Common myeloid progenitor, CD34-positive (primary cell): ENCODE data around the gene MEX3A.
"Not testable (repeated sequence)": the region's sequence is repeated elsewhere in the genome, so short reads cannot be mapped to it uniquely, and the experiment has no call there.

Source experiments
- CTCF ChIA-PET: fragments of 350-600 bp; sonication (Branson Sonifier 250); formaldehyde crosslinking; loops from one replicate; lab custom pipeline; 2021; ENCODE audit warnings: antibody characterized with exemption; lab: Charles Lee
- POLR2A ChIA-PET: fragments of 350-600 bp; sonication (Branson Sonifier 250); formaldehyde crosslinking; loops from one replicate; lab custom pipeline; 2021; ENCODE audit warnings: antibody characterized with exemption; lab: Charles Lee
- DNase-seq, 3 donors: peaks; one replicate each; pipeline versions ENCODE4 v3.0.0 to v3.0.0-alpha.2; 2013
- H3K27ac ChIP-seq, 2 experiments: 1 replicate in 1 of 2; 2 replicates in 1 of 2; pipeline ENCODE4 v1.7.0; 2013; ENCODE audit warnings: inconsistent platforms in 2 of 2, low read length in 2 of 2, mild to moderate bottlenecking in 2 of 2, low read depth in 1 of 2, moderate library complexity in 1 of 2; ENCODE audit not compliant: severe bottlenecking in 2 of 2, insufficient read depth in 1 of 2, poor library complexity in 1 of 2
- H3K27me3 ChIP-seq, 5 experiments: replicated peaks in 2 of 5; 1 replicate in 3 of 5; 2 replicates in 2 of 5; pipeline versions ENCODE4 v1.6.1 to v1.7.0; 2013; ENCODE audit warnings: low read length in 4 of 5, mild to moderate bottlenecking in 2 of 5, moderate library complexity in 2 of 5, inconsistent platforms in 1 of 5; ENCODE audit not compliant: insufficient read depth in 5 of 5, control insufficient read depth in 4 of 5
- H3K36me3 ChIP-seq, 4 experiments: 1 replicate in 2 of 4; 2 replicates in 2 of 4; pipeline versions ENCODE4 v1.6.1 to v1.7.0; 2013; ENCODE audit warnings: low read length in 3 of 4, control low read depth in 1 of 4, mild to moderate bottlenecking in 1 of 4; ENCODE audit not compliant: control insufficient read depth in 4 of 4, insufficient read depth in 4 of 4
- H3K4me1 ChIP-seq, 4 experiments: 1 replicate in 3 of 4; 2 replicates in 1 of 4; pipeline versions ENCODE4 v1.6.1 to v1.7.1; 2013; ENCODE audit warnings: low read length in 3 of 4, mild to moderate bottlenecking in 3 of 4, control low read depth in 1 of 4, inconsistent platforms in 1 of 4, moderate library complexity in 1 of 4; ENCODE audit not compliant: control insufficient read depth in 4 of 4, insufficient read depth in 4 of 4; ENCODE audit errors: control extremely low read depth in 1 of 4
- H3K4me3 ChIP-seq, 7 experiments: 1 replicate in 4 of 7; 2 replicates in 3 of 7; pipeline versions ENCODE4 v1.5.1 to v1.7.0; 2013; ENCODE audit warnings: mild to moderate bottlenecking in 7 of 7, low read length in 6 of 7, moderate library complexity in 6 of 7, inconsistent platforms in 2 of 7, low read depth in 2 of 7, control low read depth in 1 of 7; ENCODE audit not compliant: insufficient read depth in 4 of 7, control insufficient read depth in 1 of 7; ENCODE audit errors: extremely low read depth in 1 of 7
- H3K9me3 ChIP-seq, 5 experiments: 1 replicate in 4 of 5; 2 replicates in 1 of 5; pipeline versions ENCODE4 v1.6.1 to v1.7.1; 2013; ENCODE audit warnings: low read length in 4 of 5, mild to moderate bottlenecking in 2 of 5, inconsistent platforms in 1 of 5, low read depth in 1 of 5, moderate library complexity in 1 of 5; ENCODE audit not compliant: control insufficient read depth in 4 of 5, insufficient read depth in 2 of 5; ENCODE audit errors: control extremely low read depth in 1 of 5
- WGBS: methylation state at CpG from one replicate; pipeline ENCODE4 v1.1.5; 2013; ENCODE audit not compliant: insufficient coverage; 5-methylcytosine and 5-hydroxymethylcytosine counted together

The MEX3A gene

DNA sequence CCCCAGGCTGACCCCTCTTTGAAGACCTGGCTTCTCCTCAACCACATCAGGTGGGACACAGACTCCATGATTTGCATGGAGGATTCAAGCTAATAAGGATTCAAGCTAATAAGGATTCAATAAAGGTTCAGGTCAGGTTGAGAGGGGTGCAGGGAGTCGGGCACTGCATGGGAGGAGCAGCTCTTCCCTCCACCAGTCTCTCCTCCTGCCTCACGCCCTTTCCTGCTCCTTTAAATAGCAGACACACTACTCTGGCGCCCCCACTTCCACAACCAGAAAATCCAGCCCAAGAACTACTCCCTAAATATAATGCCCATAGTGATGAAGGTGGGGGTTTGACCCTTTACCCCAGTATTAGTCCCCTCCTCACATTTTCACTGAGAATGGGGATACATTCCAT, 7.1 kb downstream of the MEX3A start:
- CTCF ChIA-PET, result interaction anchor here (0.9 to 2.6 kb wide), 5 partner anchors 9 to 49 kb away, joined by 3 to 12 read pairs (median 3); no protein-coding TSS in a partner anchor
- DNase-seq, result no peak
- Histone ChIP-seq H3K27ac (no peak overlapping the region), H3K36me3 (peaks cover 0 to 8% (median 0%) of the 10 kb centered on the region in 4 experiments), H3K27me3 (no peaks in the 10 kb centered on the region), H3K4me3 (no peak overlapping the region), H3K4me1 (peaks cover 0 to 23% (median 18%) of the 10 kb centered on the region in 4 experiments), H3K9me3 (no peaks in the 10 kb centered on the region)
- WGBS, result no CpG with 5 or more reads among the region's 3 CpGs
- POLR2A ChIA-PET, result interaction anchor here (0.6 to 0.7 kb wide), 2 partner anchors 124 to 280 kb away, joined by 3 read pairs; no protein-coding TSS in a partner anchor

DNA sequence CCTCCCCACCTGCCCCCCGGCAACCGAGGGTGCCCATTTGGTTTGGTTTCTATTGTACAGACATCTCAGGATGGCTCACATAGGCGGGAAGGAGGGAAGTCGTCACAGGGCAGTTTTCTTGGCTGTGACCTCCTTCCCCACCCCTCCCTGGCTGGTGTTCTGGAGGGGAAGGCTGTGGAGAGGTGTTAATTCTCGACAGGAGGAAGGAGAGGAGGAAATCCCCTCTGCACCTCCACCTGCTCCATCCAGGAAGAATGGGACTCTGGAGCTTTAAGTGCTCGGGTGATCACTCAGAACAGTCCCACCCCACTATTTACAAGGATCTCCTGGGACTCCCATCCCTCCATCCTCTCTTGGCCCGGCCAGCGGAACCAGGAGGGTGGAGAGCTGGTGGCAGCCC, 7.6 kb downstream of the MEX3A start:
- WGBS, result 89% methylated on average over 1 of the region's 8 CpGs
- ChIA-PET CTCF (interaction anchor here (1.0 to 2.6 kb wide), 3 partner anchors 8 to 49 kb away, joined by 3 to 12 read pairs (median 3); no protein-coding TSS in a partner anchor), POLR2A (interaction anchor here (0.7 kb wide), 1 partner anchor 281 kb away, joined by 3 read pairs; no protein-coding TSS in a partner anchor)
- H3K4me1 ChIP-seq, result peaks cover 0 to 28% (median 20%) of the 10 kb centered on the region in 4 experiments
- H3K36me3 ChIP-seq, result peaks cover 0 to 8% (median 0%) of the 10 kb centered on the region in 4 experiments
- H3K4me3 ChIP-seq, result no peak overlapping the region
- DNase-seq, result no peak
- H3K27me3 ChIP-seq, result no peaks in the 10 kb centered on the region
- no peaks in the 10 kb centered on the region for H3K9me3 ChIP-seq
- H3K27ac ChIP-seq, result no peak overlapping the region

DNA sequence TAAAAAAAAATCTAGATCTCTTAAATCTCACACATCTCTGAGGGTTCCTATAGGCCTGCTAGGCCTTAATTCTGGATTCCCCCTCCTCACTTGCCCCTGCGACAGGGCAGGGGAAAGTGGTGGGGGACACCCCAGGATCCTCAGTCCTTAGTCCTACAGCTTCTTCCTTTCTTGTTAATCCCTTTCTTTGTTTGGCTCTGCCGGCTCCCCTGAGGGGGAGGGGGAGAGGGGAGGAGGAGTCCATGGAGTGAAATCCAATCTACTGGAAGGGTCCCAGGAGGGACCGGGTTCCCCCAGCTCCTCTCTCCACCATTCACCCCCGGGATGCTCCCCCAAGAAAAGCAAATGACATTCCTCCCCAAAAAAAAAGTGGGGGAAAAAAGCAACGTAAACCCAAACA, 8.5 kb downstream of the MEX3A start:
- ChIA-PET CTCF (interaction anchor here (0.6 to 1.4 kb wide), 5 partner anchors 9 to 393 kb away, joined by 3 to 4 read pairs (median 4); no protein-coding TSS in a partner anchor), POLR2A (no interaction called here)
- H3K27ac ChIP-seq, result no peak overlapping the region
- H3K36me3 ChIP-seq, result peaks cover 0 to 8% (median 0%) of the 10 kb centered on the region in 4 experiments
- peaks cover 0 to 29% (median 22%) of the 10 kb centered on the region in 4 experiments for H3K4me1 ChIP-seq
- H3K4me3 ChIP-seq, result no peak overlapping the region
- no CpG with 5 or more reads among the region's 5 CpGs for WGBS
- no peak for DNase-seq
- no peaks in the 10 kb centered on the region for H3K9me3 ChIP-seq
- H3K27me3 ChIP-seq, result no peaks in the 10 kb centered on the region

DNA sequence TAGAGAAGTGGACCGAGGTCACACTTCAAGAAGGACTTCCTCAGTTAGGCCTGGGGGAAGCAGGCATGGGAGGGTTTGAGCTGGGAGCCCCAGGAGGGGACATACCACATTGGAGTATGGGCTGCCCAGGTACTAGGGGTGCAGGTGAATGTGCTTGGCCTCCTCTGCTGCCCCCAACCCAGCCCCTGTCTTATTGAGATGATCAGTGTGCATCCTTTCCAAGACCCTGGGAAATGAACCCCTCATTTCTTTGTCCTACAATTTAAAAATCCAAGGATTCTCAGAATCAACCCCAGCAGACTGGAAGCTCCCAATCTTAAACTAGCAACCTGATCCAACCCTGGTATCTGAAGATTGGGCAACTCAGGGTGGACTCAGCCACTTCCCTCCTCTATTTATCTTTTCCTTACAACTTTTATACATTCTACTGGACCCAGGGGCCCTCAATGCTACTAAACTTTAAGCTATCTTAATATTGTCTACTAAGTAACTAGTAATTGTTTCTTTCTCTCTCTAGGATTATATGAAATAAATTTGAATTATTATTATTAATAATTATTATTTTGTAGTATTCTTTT, 9.1 kb downstream of the MEX3A start:
- Histone ChIP-seq H3K27me3 (no peaks in the 10 kb centered on the region), H3K27ac (no peak overlapping the region), H3K4me3 (no peak overlapping the region), H3K9me3 (no peaks in the 10 kb centered on the region), H3K36me3 (peaks cover 0 to 8% (median 0%) of the 10 kb centered on the region in 4 experiments), H3K4me1 (peaks cover 0 to 29% (median 22%) of the 10 kb centered on the region in 4 experiments)
- ChIA-PET CTCF (interaction anchor here (0.6 to 1.4 kb wide), 5 partner anchors 8 to 393 kb away, joined by 3 to 4 read pairs (median 4); no protein-coding TSS in a partner anchor), POLR2A (no interaction called here)
- WGBS, result 0% methylated on average over 1 of the region's 1 CpG
- no peak for DNase-seq

DNA sequence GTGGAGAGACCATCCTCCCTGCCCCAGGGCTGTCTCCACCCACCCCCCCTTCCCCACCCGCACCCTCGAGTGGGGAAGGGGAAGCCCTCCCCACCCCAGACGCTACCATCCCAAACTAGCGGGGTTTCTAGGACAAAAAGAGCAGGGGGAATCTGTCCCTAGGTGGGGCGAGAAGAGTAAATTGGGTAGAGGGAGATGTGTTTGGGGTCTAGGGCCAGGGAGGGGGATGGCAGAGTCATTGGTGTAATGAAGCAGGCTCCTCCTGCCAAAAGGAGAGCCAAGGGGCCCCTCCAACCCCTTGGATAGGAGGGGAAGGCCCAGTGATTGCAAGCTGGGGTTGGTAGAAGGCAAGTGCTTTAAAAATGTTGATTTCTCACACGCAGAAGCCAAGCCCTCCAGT, 10.0 kb downstream of the MEX3A start:
- Histone ChIP-seq H3K27me3 (no peaks in the 10 kb centered on the region), H3K27ac (no peak overlapping the region), H3K4me3 (no peak overlapping the region), H3K9me3 (no peaks in the 10 kb centered on the region), H3K4me1 (peaks cover 0 to 29% (median 22%) of the 10 kb centered on the region in 4 experiments), H3K36me3 (peaks cover 0 to 5% (median 0%) of the 10 kb centered on the region in 4 experiments)
- 100% methylated on average over 1 of the region's 6 CpGs for WGBS
- no peak for DNase-seq
- ChIA-PET CTCF (interaction anchor here (1.0 to 1.1 kb wide), 2 partner anchors 47 to 134 kb away, joined by 3 to 5 read pairs; no protein-coding TSS in a partner anchor), POLR2A (no interaction called here)

DNA sequence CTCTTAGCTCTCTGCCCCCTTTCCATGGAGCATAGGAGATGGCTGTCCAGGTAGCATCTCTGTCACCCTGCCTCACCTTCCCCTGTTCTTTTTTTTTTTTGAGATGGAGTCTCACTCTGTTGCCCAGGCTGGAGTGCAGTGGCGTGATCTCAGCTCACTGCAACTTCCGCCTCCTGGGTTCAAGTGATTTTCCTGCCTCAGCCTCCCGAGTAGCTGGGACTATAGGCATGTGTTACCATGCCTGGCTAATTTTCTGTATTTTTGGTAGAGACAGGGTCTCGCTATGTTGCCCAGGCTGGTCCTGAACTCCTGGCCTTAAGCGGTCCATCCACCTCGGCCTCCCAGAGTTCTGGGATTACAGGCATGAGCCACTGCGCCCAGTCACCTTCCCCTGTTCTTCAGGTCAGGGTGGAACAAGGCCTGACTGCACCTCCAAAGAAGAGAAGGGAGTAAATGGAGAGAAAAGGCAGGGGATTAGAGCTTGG, 10.9 kb downstream of the MEX3A start:
- H3K36me3 ChIP-seq, H3K9me3 ChIP-seq, DNase-seq, H3K27me3 ChIP-seq, H3K4me3 ChIP-seq, H3K27ac ChIP-seq, POLR2A ChIA-PET: not testable (repeated sequence)
- CTCF ChIA-PET, result interaction anchor here (1.0 to 1.3 kb wide), 3 partner anchors 46 to 133 kb away, joined by 3 to 5 read pairs (median 4); no protein-coding TSS in a partner anchor
- WGBS, result 100% methylated on average over 4 of the region's 7 CpGs
- H3K4me1 ChIP-seq, result peaks cover 0 to 24% (median 16%) of the 10 kb centered on the region in 4 experiments

DNA sequence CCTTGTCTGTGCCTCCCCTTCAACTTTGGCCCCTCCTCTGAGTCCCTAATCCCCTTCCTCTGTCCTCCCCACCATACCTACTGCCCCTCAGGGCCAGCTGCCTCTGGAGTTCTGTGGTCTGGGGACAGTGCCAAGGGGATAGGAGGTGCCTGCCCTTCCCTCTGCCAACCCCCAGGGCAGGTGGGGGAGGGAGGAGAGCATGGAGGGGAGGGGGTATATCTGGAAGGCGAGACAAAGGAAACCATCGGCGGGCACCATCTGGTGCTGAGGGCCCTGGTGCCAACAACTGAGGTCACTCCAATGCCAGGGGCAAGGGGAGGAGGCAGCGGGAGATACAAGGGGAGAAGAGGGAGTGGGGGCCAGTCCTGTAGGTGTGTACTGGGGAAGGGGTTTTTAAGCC, 11.7 kb downstream of the MEX3A start:
- H3K4me1 ChIP-seq, result peaks cover 0 to 17% (median 9%) of the 10 kb centered on the region in 4 experiments
- WGBS, result 46% methylated on average over 3 of the region's 4 CpGs
- H3K4me3 ChIP-seq, result no peak overlapping the region
- no peaks in the 10 kb centered on the region for H3K36me3 ChIP-seq
- no peak for DNase-seq
- H3K27me3 ChIP-seq, result no peaks in the 10 kb centered on the region
- CTCF ChIA-PET, result interaction anchor here (0.8 to 1.3 kb wide), 2 partner anchors 16 to 59 kb away, joined by 3 to 4 read pairs; partner anchors contain the start of gene LAMTOR2
- H3K9me3 ChIP-seq, result no peaks in the 10 kb centered on the region
- POLR2A ChIA-PET, result no interaction called here
- H3K27ac ChIP-seq, result no peak overlapping the region
